Measurements from ENCODE around the gene LRRC4B.
A peak's percentile ranks its signal among the peaks of the same experiment; 100 is the strongest.

Gene LRRC4B

DNA sequence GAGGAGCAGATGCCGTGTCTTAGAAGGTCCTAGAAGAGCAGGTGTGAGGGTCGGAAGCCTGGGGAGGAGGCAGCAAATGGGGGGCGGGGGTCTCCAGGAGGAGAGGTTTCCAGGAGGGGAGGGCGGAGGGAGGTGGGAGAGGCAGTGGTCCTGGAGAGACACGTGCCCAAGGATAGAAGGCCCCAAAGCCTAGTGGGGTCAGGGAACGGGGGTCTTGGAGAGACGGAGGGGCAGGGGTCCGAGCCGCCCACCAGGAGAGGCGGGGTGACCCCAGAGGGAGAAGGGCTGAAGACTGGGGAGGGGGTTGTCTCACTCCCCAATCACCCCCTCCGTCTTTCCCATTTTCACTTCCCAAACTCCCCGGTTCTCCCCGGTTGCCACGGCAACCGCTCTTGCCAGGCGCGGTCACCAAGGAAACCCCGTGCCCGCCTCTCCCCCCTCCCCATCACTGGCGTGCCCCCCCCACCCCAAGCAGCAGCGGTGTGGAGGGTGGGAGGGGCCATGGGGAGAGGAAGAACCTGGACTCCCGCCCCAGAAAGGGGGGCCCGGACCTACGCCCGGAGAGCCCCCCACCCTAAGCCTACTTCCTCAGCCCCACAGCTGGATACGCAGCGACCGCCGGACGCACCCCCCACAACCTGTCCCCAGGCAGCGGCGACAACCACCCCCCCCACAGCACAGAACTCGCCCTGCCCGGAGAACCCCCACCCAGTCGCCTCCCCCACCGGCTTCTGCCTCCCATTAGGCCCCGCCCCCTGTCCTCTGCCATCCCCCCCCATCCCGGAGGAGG, 988 bp downstream of the LRRC4B start (continued):
- TF ChIP-seq ZBTB7A (tag by site-specific recombination; IDR thresholded peaks at IDR 0.05; ENCODE audit: low read depth), result peak; percentile 63; the same call in 1 of the 2 replicates
- TF ChIP-seq ZNF785 (tag by site-specific recombination; IDR thresholded peaks at IDR 0.05), result no peak
- TF ChIP-seq, protein P1, sequence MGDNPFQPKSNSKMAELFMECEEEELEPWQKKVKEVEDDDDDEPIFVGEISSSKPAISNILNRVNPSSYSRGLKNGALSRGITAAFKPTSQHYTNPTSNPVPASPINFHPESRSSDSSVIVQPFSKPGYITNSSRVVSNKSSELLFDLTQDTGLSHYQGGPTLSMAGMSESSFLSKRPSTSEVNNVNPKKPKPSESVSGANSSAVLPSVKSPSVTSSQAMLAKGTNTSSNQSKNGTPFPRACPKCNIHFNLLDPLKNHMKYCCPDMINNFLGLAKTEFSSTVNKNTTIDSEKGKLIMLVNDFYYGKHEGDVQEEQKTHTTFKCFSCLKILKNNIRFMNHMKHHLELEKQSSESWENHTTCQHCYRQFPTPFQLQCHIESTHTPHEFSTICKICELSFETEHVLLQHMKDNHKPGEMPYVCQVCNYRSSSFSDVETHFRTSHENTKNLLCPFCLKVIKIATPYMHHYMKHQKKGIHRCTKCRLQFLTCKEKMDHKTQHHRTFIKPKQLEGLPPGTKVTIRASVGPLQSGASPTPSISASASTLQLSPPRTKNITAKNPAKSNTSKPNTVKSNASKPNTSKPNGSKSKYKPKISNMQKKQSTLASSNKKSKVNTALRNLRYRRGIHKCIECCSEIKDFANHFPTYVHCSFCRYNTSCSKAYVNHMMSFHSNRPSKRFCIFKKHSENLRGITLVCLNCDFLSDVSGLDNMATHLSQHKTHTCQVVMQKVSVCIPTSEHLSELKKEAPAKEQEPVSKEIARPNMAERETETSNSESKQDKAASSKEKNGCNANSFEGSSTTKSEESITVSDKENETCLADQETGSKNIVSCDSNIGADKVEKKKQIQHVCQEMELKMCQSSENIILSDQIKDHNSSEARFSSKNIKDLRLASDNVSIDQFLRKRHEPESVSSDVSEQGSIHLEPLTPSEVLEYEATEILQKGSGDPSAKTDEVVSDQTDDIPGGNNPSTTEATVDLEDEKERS (tag by site-specific recombination; IDR thresholded peaks at IDR 0.05), result no peak
- TF ChIP-seq ZXDB (tag by site-specific recombination; IDR thresholded peaks at IDR 0.05), result peak; percentile 71
- no peak for TF ChIP-seq ZNF133 (tag by site-specific recombination; IDR thresholded peaks at IDR 0.05)
- TF ChIP-seq SP3 (tag by site-specific recombination; IDR thresholded peaks at IDR 0.05), result peak; percentile 45
- TF ChIP-seq, protein P2, sequence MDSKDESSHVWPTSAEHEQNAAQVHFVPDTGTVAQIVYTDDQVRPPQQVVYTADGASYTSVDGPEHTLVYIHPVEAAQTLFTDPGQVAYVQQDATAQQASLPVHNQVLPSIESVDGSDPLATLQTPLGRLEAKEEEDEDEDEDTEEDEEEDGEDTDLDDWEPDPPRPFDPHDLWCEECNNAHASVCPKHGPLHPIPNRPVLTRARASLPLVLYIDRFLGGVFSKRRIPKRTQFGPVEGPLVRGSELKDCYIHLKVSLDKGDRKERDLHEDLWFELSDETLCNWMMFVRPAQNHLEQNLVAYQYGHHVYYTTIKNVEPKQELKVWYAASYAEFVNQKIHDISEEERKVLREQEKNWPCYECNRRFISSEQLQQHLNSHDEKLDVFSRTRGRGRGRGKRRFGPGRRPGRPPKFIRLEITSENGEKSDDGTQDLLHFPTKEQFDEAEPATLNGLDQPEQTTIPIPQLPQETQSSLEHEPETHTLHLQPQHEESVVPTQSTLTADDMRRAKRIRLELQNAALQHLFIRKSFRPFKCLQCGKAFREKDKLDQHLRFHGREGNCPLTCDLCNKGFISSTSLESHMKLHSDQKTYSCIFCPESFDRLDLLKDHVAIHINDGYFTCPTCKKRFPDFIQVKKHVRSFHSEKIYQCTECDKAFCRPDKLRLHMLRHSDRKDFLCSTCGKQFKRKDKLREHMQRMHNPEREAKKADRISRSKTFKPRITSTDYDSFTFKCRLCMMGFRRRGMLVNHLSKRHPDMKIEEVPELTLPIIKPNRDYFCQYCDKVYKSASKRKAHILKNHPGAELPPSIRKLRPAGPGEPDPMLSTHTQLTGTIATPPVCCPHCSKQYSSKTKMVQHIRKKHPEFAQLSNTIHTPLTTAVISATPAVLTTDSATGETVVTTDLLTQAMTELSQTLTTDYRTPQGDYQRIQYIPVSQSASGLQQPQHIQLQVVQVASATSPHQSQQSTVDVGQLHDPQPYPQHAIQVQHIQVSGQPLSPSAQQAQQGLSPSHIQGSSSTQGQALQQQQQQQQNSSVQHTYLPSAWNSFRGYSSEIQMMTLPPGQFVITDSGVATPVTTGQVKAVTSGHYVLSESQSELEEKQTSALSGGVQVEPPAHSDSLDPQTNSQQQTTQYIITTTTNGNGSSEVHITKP (tag by site-specific recombination; IDR thresholded peaks at IDR 0.05), result peak; percentile 84
- TF ChIP-seq ZNF175 (tag by site-specific recombination; IDR thresholded peaks at IDR 0.05), result no peak
- TF ChIP-seq, protein P3, sequence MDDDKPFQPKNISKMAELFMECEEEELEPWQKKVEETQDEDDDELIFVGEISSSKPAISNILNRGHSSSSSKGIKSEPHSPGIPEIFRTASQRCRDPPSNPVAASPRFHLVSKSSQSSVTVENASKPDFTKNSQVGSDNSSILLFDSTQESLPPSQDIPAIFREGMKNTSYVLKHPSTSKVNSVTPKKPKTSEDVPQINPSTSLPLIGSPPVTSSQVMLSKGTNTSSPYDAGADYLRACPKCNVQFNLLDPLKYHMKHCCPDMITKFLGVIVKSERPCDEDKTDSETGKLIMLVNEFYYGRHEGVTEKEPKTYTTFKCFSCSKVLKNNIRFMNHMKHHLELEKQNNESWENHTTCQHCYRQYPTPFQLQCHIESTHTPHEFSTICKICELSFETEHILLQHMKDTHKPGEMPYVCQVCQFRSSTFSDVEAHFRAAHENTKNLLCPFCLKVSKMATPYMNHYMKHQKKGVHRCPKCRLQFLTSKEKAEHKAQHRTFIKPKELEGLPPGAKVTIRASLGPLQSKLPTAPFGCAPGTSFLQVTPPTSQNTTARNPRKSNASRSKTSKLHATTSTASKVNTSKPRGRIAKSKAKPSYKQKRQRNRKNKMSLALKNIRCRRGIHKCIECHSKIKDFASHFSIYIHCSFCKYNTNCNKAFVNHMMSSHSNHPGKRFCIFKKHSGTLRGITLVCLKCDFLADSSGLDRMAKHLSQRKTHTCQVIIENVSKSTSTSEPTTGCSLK (tag by site-specific recombination; IDR thresholded peaks at IDR 0.05), result no peak
- TF ChIP-seq SP2 (tag by site-specific recombination; IDR thresholded peaks at IDR 0.05), result 0 out of 2 replicates have a peak, but pooled peaks have one; percentile 13
- TF ChIP-seq, protein P4, sequence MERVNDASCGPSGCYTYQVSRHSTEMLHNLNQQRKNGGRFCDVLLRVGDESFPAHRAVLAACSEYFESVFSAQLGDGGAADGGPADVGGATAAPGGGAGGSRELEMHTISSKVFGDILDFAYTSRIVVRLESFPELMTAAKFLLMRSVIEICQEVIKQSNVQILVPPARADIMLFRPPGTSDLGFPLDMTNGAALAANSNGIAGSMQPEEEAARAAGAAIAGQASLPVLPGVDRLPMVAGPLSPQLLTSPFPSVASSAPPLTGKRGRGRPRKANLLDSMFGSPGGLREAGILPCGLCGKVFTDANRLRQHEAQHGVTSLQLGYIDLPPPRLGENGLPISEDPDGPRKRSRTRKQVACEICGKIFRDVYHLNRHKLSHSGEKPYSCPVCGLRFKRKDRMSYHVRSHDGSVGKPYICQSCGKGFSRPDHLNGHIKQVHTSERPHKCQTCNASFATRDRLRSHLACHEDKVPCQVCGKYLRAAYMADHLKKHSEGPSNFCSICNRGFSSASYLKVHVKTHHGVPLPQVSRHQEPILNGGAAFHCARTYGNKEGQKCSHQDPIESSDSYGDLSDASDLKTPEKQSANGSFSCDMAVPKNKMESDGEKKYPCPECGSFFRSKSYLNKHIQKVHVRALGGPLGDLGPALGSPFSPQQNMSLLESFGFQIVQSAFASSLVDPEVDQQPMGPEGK (tag by site-specific recombination; IDR thresholded peaks at IDR 0.05), result peak; percentile 64
- TF ChIP-seq, protein P5, sequence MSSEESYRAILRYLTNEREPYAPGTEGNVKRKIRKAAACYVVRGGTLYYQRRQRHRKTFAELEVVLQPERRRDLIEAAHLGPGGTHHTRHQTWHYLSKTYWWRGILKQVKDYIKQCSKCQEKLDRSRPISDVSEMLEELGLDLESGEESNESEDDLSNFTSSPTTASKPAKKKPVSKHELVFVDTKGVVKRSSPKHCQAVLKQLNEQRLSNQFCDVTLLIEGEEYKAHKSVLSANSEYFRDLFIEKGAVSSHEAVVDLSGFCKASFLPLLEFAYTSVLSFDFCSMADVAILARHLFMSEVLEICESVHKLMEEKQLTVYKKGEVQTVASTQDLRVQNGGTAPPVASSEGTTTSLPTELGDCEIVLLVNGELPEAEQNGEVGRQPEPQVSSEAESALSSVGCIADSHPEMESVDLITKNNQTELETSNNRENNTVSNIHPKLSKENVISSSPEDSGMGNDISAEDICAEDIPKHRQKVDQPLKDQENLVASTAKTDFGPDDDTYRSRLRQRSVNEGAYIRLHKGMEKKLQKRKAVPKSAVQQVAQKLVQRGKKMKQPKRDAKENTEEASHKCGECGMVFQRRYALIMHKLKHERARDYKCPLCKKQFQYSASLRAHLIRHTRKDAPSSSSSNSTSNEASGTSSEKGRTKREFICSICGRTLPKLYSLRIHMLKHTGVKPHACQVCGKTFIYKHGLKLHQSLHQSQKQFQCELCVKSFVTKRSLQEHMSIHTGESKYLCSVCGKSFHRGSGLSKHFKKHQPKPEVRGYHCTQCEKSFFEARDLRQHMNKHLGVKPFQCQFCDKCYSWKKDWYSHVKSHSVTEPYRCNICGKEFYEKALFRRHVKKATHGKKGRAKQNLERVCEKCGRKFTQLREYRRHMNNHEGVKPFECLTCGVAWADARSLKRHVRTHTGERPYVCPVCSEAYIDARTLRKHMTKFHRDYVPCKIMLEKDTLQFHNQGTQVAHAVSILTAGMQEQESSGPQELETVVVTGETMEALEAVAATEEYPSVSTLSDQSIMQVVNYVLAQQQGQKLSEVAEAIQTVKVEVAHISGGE (tag by site-specific recombination; conservative IDR thresholded peaks at IDR 0.05; ENCODE audit: low read depth), result no peak
- TF ChIP-seq, protein P6, sequence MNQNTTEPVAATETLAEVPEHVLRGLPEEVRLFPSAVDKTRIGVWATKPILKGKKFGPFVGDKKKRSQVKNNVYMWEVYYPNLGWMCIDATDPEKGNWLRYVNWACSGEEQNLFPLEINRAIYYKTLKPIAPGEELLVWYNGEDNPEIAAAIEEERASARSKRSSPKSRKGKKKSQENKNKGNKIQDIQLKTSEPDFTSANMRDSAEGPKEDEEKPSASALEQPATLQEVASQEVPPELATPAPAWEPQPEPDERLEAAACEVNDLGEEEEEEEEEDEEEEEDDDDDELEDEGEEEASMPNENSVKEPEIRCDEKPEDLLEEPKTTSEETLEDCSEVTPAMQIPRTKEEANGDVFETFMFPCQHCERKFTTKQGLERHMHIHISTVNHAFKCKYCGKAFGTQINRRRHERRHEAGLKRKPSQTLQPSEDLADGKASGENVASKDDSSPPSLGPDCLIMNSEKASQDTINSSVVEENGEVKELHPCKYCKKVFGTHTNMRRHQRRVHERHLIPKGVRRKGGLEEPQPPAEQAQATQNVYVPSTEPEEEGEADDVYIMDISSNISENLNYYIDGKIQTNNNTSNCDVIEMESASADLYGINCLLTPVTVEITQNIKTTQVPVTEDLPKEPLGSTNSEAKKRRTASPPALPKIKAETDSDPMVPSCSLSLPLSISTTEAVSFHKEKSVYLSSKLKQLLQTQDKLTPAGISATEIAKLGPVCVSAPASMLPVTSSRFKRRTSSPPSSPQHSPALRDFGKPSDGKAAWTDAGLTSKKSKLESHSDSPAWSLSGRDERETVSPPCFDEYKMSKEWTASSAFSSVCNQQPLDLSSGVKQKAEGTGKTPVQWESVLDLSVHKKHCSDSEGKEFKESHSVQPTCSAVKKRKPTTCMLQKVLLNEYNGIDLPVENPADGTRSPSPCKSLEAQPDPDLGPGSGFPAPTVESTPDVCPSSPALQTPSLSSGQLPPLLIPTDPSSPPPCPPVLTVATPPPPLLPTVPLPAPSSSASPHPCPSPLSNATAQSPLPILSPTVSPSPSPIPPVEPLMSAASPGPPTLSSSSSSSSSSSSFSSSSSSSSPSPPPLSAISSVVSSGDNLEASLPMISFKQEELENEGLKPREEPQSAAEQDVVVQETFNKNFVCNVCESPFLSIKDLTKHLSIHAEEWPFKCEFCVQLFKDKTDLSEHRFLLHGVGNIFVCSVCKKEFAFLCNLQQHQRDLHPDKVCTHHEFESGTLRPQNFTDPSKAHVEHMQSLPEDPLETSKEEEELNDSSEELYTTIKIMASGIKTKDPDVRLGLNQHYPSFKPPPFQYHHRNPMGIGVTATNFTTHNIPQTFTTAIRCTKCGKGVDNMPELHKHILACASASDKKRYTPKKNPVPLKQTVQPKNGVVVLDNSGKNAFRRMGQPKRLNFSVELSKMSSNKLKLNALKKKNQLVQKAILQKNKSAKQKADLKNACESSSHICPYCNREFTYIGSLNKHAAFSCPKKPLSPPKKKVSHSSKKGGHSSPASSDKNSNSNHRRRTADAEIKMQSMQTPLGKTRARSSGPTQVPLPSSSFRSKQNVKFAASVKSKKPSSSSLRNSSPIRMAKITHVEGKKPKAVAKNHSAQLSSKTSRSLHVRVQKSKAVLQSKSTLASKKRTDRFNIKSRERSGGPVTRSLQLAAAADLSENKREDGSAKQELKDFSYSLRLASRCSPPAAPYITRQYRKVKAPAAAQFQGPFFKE (tag by site-specific recombination; IDR thresholded peaks at IDR 0.05; ENCODE audit: borderline replicate concordance), result no peak
- TF ChIP-seq TCF7L2 (IDR thresholded peaks at IDR 0.05; ENCODE audit: borderline replicate concordance, low read depth, low read length), result no peak
- TF ChIP-seq ZNF747 (tag by site-specific recombination; IDR thresholded peaks at IDR 0.05), result no peak
- TF ChIP-seq IKZF3 (tag by site-specific recombination; IDR thresholded peaks at IDR 0.05), result peak; percentile 39; the same call in 1 of the 2 replicates
- TF ChIP-seq ZNF354C (tag by site-specific recombination; IDR thresholded peaks at IDR 0.05; ENCODE audit: borderline replicate concordance, low read depth), result no peak
